Panc1 (cell line): ENCODE results near the gene INPP5A. TPM values are rescaled to one million over a fixed set of nuclear protein-coding genes. Genes with fewer than 3 reads are reported as not detected.

ENCODE experiments used
- ATAC-seq: fragments of 200-7000 bp; cut with Tn5 transposase; 2 replicates; pipeline ENCODE4 v1.9.1; 2020; ENCODE audit warnings: mild to moderate bottlenecking, moderate library complexity
- BruUV-seq: library from RNA; stranded (reverse); fragments of 400-500 nt; replicated peaks from 2 replicates; lab custom pipeline; 2021; lab: Mats Ljungman, UMichigan
- CTCF ChIA-PET: fragments of 300-600 bp; sonication (Branson Sonifier 250); formaldehyde crosslinking; loops from one replicate; lab custom pipeline; 2022; ENCODE audit warnings: antibody characterized with exemption; lab: Charles Lee
- POLR2A ChIA-PET: fragments of 300-600 bp; sonication (Branson Sonifier 250); formaldehyde crosslinking; loops from one replicate; lab custom pipeline; 2022; ENCODE audit warnings: antibody characterized with exemption; lab: Charles Lee
- DNase-seq: peaks from one replicate; pipeline ENCODE4 v3.0.0-alpha.2; 2010; ENCODE audit warnings: low read depth, low spot score
- H3K27ac ChIP-seq: 2 replicates; pipeline ENCODE4 v1.5.1; 2011; ENCODE audit warnings: mild to moderate bottlenecking, low read length, inconsistent platforms
- H3K27me3 ChIP-seq: fragments of 200-500 bp; sonication (Bioruptor generic); 2 replicates; pipeline ENCODE4 v1.6.0; 2014; ENCODE audit warnings: low read length, inconsistent platforms; ENCODE audit not compliant: control insufficient read depth, insufficient read depth
- H3K36me3 ChIP-seq: fragments of 200-500 bp; sonication (Bioruptor generic); 2 replicates; pipeline ENCODE4 v1.5.1; 2014; ENCODE audit warnings: inconsistent platforms, mild to moderate bottlenecking, low read length, moderate library complexity; ENCODE audit not compliant: control insufficient read depth, insufficient read depth
- H3K4me1 ChIP-seq: 2 replicates; pipeline ENCODE4 v1.5.1; 2011; ENCODE audit warnings: inconsistent platforms, mild to moderate bottlenecking, low read length, moderate library complexity; ENCODE audit not compliant: control insufficient read depth, insufficient read depth
- H3K4me3 ChIP-seq, 2 experiments: 2 replicates each; pipeline ENCODE4 v1.5.1; 2011 to 2012; ENCODE audit warnings: low read depth in 2 of 2, low read length in 2 of 2, mild to moderate bottlenecking in 2 of 2, inconsistent platforms in 1 of 2, moderate library complexity in 1 of 2
- H3K9me3 ChIP-seq: fragments of 200-500 bp; sonication (Bioruptor generic); 2 replicates; pipeline ENCODE4 v1.5.1; 2014; ENCODE audit warnings: low read depth, mild to moderate bottlenecking, inconsistent platforms, low read length, moderate library complexity; ENCODE audit not compliant: control insufficient read depth, insufficient read depth
- CTCF ChIP-seq: fragments of 450-650 bp; IDR thresholded peaks from 2 replicates; pipeline ENCODE4 v1.5.1; 2017; ENCODE audit warnings: mild to moderate bottlenecking
- POLR2AphosphoS5 ChIP-seq: IDR thresholded peaks from 2 replicates; pipeline ENCODE4 v1.6.1; 2012; ENCODE audit warnings: mild to moderate bottlenecking, low read depth, low read length, moderate library complexity
- REST ChIP-seq, 2 experiments: IDR thresholded peaks; 2 replicates each; pipeline ENCODE4 v1.6.1; 2011 to 2012; ENCODE audit warnings: low read depth in 2 of 2, control low read depth in 1 of 2, low read length in 1 of 2, mild to moderate bottlenecking in 1 of 2, moderate library complexity in 1 of 2; ENCODE audit not compliant: insufficient read depth in 1 of 2
- SIN3A ChIP-seq: IDR thresholded peaks from 2 replicates; pipeline ENCODE4 v1.6.1; 2012; ENCODE audit warnings: low read depth, mild to moderate bottlenecking, low read length, moderate library complexity, borderline replicate concordance; ENCODE audit not compliant: insufficient read depth
- TCF7L2 ChIP-seq: IDR thresholded peaks from 2 replicates; pipeline ENCODE4 v1.6.1; 2011; ENCODE audit warnings: mild to moderate bottlenecking, low read depth, low read length, inconsistent platforms
- in situ Hi-C: cut with HindIII; loops from 2 replicates; pipeline ENCODE4 v1.10.0; 2016; ENCODE audit warnings: low sequenced_read_pairs, low pct_unique_long_range_greater_than_20kb
- intact Hi-C: fragments of 100-400 bp; cut with micrococcal nuclease; formaldehyde crosslinking; loops from one replicate; pipeline ENCODE4 v1.10.0; 2022; ENCODE audit not compliant: unreplicated experiment
- total RNA-seq: library from RNA; stranded (reverse); gene quantifications from one replicate; pipeline ENCODE4 v1.2.1, GENCODE V29; 2021; ENCODE audit not compliant: unreplicated experiment

INPP5A gene
- total RNA-seq, 1 experiment from 2014 or later, result 60.0 TPM

- BruUV-seq, result no TSS peak
- DNase-seq, result no peak
- in situ Hi-C loops, result no loop called here
- H3K4me1 ChIP-seq, result 0 out of 2 replicates have a peak, but pooled peaks cover 3% of the 10 kb centered on the region
- ChIA-PET POLR2A (no interaction called here), CTCF (no interaction called here)
- no peaks in the 10 kb centered on the region for H3K27me3 ChIP-seq
- ATAC-seq, result no peak
- H3K9me3 ChIP-seq, result no peaks in the 10 kb centered on the region
- no peak for TF ChIP-seq POLR2AphosphoS5
- no peak for TF ChIP-seq REST (IDR thresholded peaks at IDR 0.05; ENCODE audit: insufficient read depth in 1 of 2, low read depth in 2 of 2, low read length in 1 of 2)
- TF ChIP-seq CTCF, result no peak
- no peak for TF ChIP-seq TCF7L2
- no peak for TF ChIP-seq SIN3A
- no peak overlapping the region for H3K27ac ChIP-seq
- no peak overlapping the region for H3K4me3 ChIP-seq
- H3K36me3 ChIP-seq, result no peaks in the 10 kb centered on the region
- intact Hi-C loops, result no loop called here
Measured at GRCh38 chr10:132630666-132631337, 93.2 kb downstream of the INPP5A start.

GRCh38 chr10:132631338-132631735, 93.8 kb downstream of the INPP5A start:
- POLR2A ChIA-PET, result no interaction called here

More at GRCh38 chr10:132631338-132631735, 93.8 kb downstream of the INPP5A start:
- Histone ChIP-seq H3K27ac (no peak overlapping the region), H3K27me3 (no peaks in the 10 kb centered on the region), H3K36me3 (no peaks in the 10 kb centered on the region), H3K4me3 (no peak overlapping the region), H3K4me1 (0 out of 2 replicates have a peak, but pooled peaks cover 3% of the 10 kb centered on the region), H3K9me3 (no peaks in the 10 kb centered on the region)
- CTCF ChIA-PET, result no interaction called here
- BruUV-seq, result no TSS peak
- in situ Hi-C loops, result no loop called here
- TF ChIP-seq SIN3A (no peak), REST (IDR thresholded peaks at IDR 0.05; ENCODE audit: insufficient read depth in 1 of 2, low read depth in 2 of 2, low read length in 1 of 2) (no peak)
- no peak for DNase-seq
- intact Hi-C loops, result no loop called here
- ATAC-seq, result no peak
